Measurements from ENCODE around the gene SNX7. TPM values are rescaled to one million over a fixed set of nuclear protein-coding genes. Genes with fewer than 3 reads are reported as not detected.

Gene SNX7
- total and polyA plus RNA-seq, 9 of the 15 experiments (the other 6 are each of a cell fraction or from before 2014, with no cell fraction given), result 0.09 TPM; not detected in 8

DNA sequence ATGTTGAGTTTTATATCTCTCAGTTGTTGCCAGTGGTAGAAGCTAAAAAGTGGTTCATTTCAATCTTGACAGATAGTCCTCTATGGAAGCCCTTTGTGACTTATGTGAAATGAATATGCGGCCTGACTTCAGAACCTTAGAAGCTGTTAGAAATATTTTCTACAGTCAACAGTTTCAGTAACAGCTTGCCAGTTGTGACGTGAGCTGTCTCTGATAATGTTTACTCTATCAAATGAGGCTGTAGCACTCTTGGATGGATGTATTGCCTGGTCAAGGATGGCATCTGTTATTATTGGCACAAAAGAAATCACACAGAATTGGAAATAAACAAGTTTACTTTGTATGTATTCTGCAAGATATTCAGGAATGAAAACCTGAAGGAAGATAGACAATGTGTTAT lies 31.9 kb downstream of the SNX7 start:
- H4K20me1 ChIP-seq (replicated peaks; ENCODE audit: control insufficient read depth, insufficient read depth, low read length), result no peaks in the 10 kb centered on the region
- no peak for ATAC-seq
- DNase-seq (ENCODE audit: extremely low read depth in 1 of 4, low spot score in 3 of 4), result no peak
- H3K4me1 ChIP-seq (replicated peaks in 1 of 2; ENCODE audit: control insufficient read depth in 2 of 2, insufficient read depth in 2 of 2, low read length in 2 of 2), result no peaks in the 10 kb centered on the region
- H3K9me1 ChIP-seq (ENCODE audit: control insufficient read depth, insufficient read depth, low read length), result no peaks in the 10 kb centered on the region
- intact Hi-C loops (cut with micrococcal nuclease) (no loop called here), in situ Hi-C loops (cut with MboI) (no loop called here)
- H3K9me3 ChIP-seq (replicated peaks; ENCODE audit: control insufficient read depth, insufficient read depth, low read depth, low read length), result no peaks in the 10 kb centered on the region
- FAIRE-seq, result no peak
- WGBS (ENCODE audit: insufficient coverage, low coverage, missing lambda C conversion rate), result 0% methylated on average over 2 of the region's 2 CpGs
- ChIA-PET POLR2A (no interaction called here), CTCF (ENCODE audit: low intra/inter-chr PET ratio) (no interaction called here)
- no peak overlapping the region for H3K4me3 ChIP-seq
- H3K4me2 ChIP-seq (ENCODE audit: insufficient read depth, low read length), result no peak overlapping the region
- no peak overlapping the region for H3K9ac ChIP-seq (ENCODE audit: insufficient read depth in 1 of 2, low read depth in 2 of 2, low read length in 2 of 2)
- H3K27ac ChIP-seq (ENCODE audit: extremely low read depth, low read depth, low read length), result no peak overlapping the region
- BruUV-seq (replicated peaks), result no TSS peak
- no peaks in the 10 kb centered on the region for H3K36me3 ChIP-seq (ENCODE audit: control insufficient read depth, insufficient read depth, low read length)
- H3K27me3 ChIP-seq (ENCODE audit: control insufficient read depth in 2 of 2, insufficient read depth in 2 of 2, low read length in 2 of 2), result no peaks in the 10 kb centered on the region
- no peak overlapping the region for H2AFZ ChIP-seq (ENCODE audit: low read depth, low read length)
- H3K79me2 ChIP-seq (ENCODE audit: control insufficient read depth, insufficient read depth, low read length), result no peaks in the 10 kb centered on the region
- TF ChIP-seq NR3C1 (CRISPR knock-in tag; IDR thresholded peaks at IDR 0.05) (no peak), ZC3H8 (IDR thresholded peaks at IDR 0.05) (no peak), ZNF395 (CRISPR knock-in tag; IDR thresholded peaks at IDR 0.05) (no peak), MECOM (CRISPR knock-in tag; IDR thresholded peaks at IDR 0.05) (no peak), HMG20A (CRISPR knock-in tag; conservative IDR thresholded peaks at IDR 0.05) (no peak), ETS1 (conservative IDR thresholded peaks at IDR 0.05; ENCODE audit: control insufficient read depth, low read depth, low read length) (no peak), NBN (IDR thresholded peaks at IDR 0.05; ENCODE audit: low read depth) (no peak), SREBF2 (CRISPR knock-in tag; IDR thresholded peaks at IDR 0.05) (no peak), TCF7L2 (IDR thresholded peaks at IDR 0.05; ENCODE audit: low read depth, low read length) (no peak), ATF3 (IDR thresholded peaks at IDR 0.05) (no peak), ATF3 (CRISPR knock-in tag; conservative IDR thresholded peaks at IDR 0.05) (no peak), ZFP36 (IDR thresholded peaks at IDR 0.05; ENCODE audit: low read depth, low read length, partially characterized antibody) (no peak), TARDBP (IDR thresholded peaks at IDR 0.05) (no peak), ZNF79 (CRISPR knock-in tag; IDR thresholded peaks at IDR 0.05; ENCODE audit: low read depth) (no peak), HNRNPH1 (optimal IDR thresholded peaks at IDR 0.05; ENCODE audit: low read depth, low read length) (no peak), NCOA1 (IDR thresholded peaks at IDR 0.05; ENCODE audit: low read depth) (no peak), ETV5 (CRISPR knock-in tag; IDR thresholded peaks at IDR 0.05; ENCODE audit: low read depth) (no peak)
- TF ChIP-seq, protein P1, sequence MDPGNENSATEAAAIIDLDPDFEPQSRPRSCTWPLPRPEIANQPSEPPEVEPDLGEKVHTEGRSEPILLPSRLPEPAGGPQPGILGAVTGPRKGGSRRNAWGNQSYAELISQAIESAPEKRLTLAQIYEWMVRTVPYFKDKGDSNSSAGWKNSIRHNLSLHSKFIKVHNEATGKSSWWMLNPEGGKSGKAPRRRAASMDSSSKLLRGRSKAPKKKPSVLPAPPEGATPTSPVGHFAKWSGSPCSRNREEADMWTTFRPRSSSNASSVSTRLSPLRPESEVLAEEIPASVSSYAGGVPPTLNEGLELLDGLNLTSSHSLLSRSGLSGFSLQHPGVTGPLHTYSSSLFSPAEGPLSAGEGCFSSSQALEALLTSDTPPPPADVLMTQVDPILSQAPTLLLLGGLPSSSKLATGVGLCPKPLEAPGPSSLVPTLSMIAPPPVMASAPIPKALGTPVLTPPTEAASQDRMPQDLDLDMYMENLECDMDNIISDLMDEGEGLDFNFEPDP (CRISPR knock-in tag; IDR thresholded peaks at IDR 0.05), result no peak
